Transverse colon (tissue), 4 donors: ENCODE results near the gene GSTCD. TPM values are rescaled to one million over a fixed set of nuclear protein-coding genes. Genes with fewer than 3 reads are reported as not detected.

ENCODE experiments used
- DNase-seq: peaks from one replicate; pipeline ENCODE4 v3.0.0-alpha.2; 2019
- H3K27ac ChIP-seq, 4 donors: fragments of 200-600 bp; sonication (generic); 2 replicates each; pipeline ENCODE4 v1.5.1; 2016 to 2018; ENCODE audit warnings: inconsistent platforms in 4 of 4
- H3K27me3 ChIP-seq: fragments of 200-600 bp; sonication (generic); 2 replicates; pipeline ENCODE4 v1.5.1; 2017; ENCODE audit warnings: inconsistent platforms
- H3K36me3 ChIP-seq, 4 donors: fragments of 200-600 bp; sonication (generic); 2 replicates each; pipeline ENCODE4 v1.5.1; 2017 to 2019; ENCODE audit warnings: inconsistent platforms in 4 of 4
- H3K4me1 ChIP-seq, 4 donors: fragments of 200-600 bp; sonication (generic); 2 replicates each; pipeline ENCODE4 v1.5.1; 2017 to 2020; ENCODE audit warnings: inconsistent platforms in 4 of 4
- H3K4me3 ChIP-seq, 4 donors: fragments of 200-600 bp; sonication (generic); 1 replicate in 1 of 4; 2 replicates in 3 of 4; pipeline versions ENCODE4 v1.5.1 to v1.6.1; 2017 to 2019; ENCODE audit warnings: inconsistent platforms in 4 of 4
- H3K9me3 ChIP-seq, 2 donors: fragments of 200-600 bp; sonication (generic); 2 replicates each; pipeline ENCODE4 v1.5.1; 2017 to 2019; ENCODE audit warnings: inconsistent platforms in 2 of 2
- CTCF ChIP-seq, 5 experiments: fragments of 200-600 bp in 3 of 5; fragments of 450-650 bp in 2 of 5; sonication (generic) in 3 of 5; IDR thresholded peaks; 1 replicate in 2 of 5; 2 replicates in 3 of 5; pipeline ENCODE4 v1.5.1; 2016 to 2017; ENCODE audit warnings: antibody characterized with exemption in 5 of 5, inconsistent platforms in 3 of 5, mild to moderate bottlenecking in 2 of 5, moderate library complexity in 1 of 5
- EP300 ChIP-seq: sonication (generic); formaldehyde crosslinking; IDR thresholded peaks from one replicate; pipeline ENCODE4 v1.6.1; 2017; ENCODE audit warnings: antibody characterized with exemption, low read depth
- POLR2A ChIP-seq: fragments of 450-650 bp; IDR thresholded peaks from one replicate; pipeline ENCODE4 v1.6.1; 2016; ENCODE audit warnings: antibody characterized with exemption, mild to moderate bottlenecking, moderate library complexity
- POLR2AphosphoS5 ChIP-seq, 3 donors: sonication (generic); formaldehyde crosslinking; IDR thresholded peaks; one replicate each; pipeline ENCODE4 v1.6.1; 2016; ENCODE audit warnings: antibody characterized with exemption in 3 of 3
- WGBS, 2 donors: methylation state at CpG; one replicate each; pipeline ENCODE4 v1.1.5; 2018; ENCODE audit warnings: low coverage in 1 of 2; 5-methylcytosine and 5-hydroxymethylcytosine counted together
- in situ Hi-C, 4 donors: fragments of 200-750 bp; cut with MboI; loops; one replicate each; pipeline versions ENCODE4 v1.15.0 to v1.15.1; 2017; ENCODE audit warnings: low sequenced_read_pairs in 3 of 4, low pct_ligation_motif_present in 1 of 4, low pct_unique_long_range_greater_than_20kb in 1 of 4
- intact Hi-C: fragments of 100-400 bp; cut with DNase I; formaldehyde crosslinking; loops from one replicate; pipeline ENCODE4 v1.15.1; 2023; ENCODE audit warnings: low total_unique reads
- total RNA-seq, 4 donors: library from RNA; depleted of rRNA; stranded (reverse); fragments of >200 nt; gene quantifications; one replicate each; pipeline ENCODE4 v1.1.0, GENCODE V29; 2016

Gene GSTCD
- total RNA-seq, 4 donors from 2014 or later = 0.40 to 11.1 (median 8.4) TPM

- in situ Hi-C loops = loop anchor here in 2 of 4 donors (25.0 kb wide), 1 partner anchor 572 kb away; the partner anchor contains the start of gene TET2 (in 2 of the 2)
- H3K9me3 ChIP-seq = no peaks in the 10 kb centered on the region
- peak overlapping the region; percentile 70 to 96 (median 80) for H3K4me3 ChIP-seq
- no peaks in the 10 kb centered on the region for H3K27me3 ChIP-seq
- intact Hi-C loops = no loop called here
- H3K36me3 ChIP-seq = no peaks in the 10 kb centered on the region
- H3K27ac ChIP-seq = peak overlapping the region; percentile 86 to 93 (median 90)
- DNase-seq = no peak
- no peak for TF ChIP-seq CTCF (IDR thresholded peaks at IDR 0.05)
- TF ChIP-seq EP300 = no peak
- TF ChIP-seq POLR2AphosphoS5 (IDR thresholded peaks at IDR 0.05) = no peak
- no peak for TF ChIP-seq POLR2A
- H3K4me1 ChIP-seq = peaks cover 12 to 22% (median 19%) of the 10 kb centered on the region in 4 donors
- whole genome bisulfite sequencing, 2 donors = 2% methylated on average over 11 of the region's 11 CpGs; no CpG with 5 or more reads in 1 of the 2 donors
These were observed 482 bp downstream of the GSTCD start for GRCh38 chr4:105709081-105709450.

- Histone ChIP-seq H3K27me3 (no peaks in the 10 kb centered on the region), H3K27ac (no peak overlapping the region), H3K36me3 (no peaks in the 10 kb centered on the region), H3K9me3 (no peaks in the 10 kb centered on the region), H3K4me1 (peaks cover 12 to 22% (median 19%) of the 10 kb centered on the region in 4 donors), H3K4me3 (no peak overlapping the region)
- intact Hi-C loops = no loop called here
- DNase-seq = no peak
- in situ Hi-C loops = loop anchor here in 2 of 4 donors (25.0 kb wide), 1 partner anchor 573 kb away; the partner anchor contains the start of gene TET2 (in 2 of the 2)
- TF ChIP-seq EP300 (no peak), POLR2A (no peak), POLR2AphosphoS5 (IDR thresholded peaks at IDR 0.05) (no peak), CTCF (IDR thresholded peaks at IDR 0.05) (no peak)
- WGBS, 2 donors = 82 to 86% methylated on average over 11 to 16 of the region's 16 CpGs
These were observed 1.5 kb downstream of the GSTCD start for GRCh38 chr4:105710012-105710600.

- H3K27ac ChIP-seq = no peak overlapping the region
- peaks cover 12 to 27% (median 19%) of the 10 kb centered on the region in 4 donors for H3K4me1 ChIP-seq
- no peak for DNase-seq
- no peak for TF ChIP-seq POLR2A
- TF ChIP-seq POLR2AphosphoS5 (IDR thresholded peaks at IDR 0.05) = no peak
- TF ChIP-seq EP300 = no peak
- no peak for TF ChIP-seq CTCF (IDR thresholded peaks at IDR 0.05)
- H3K4me3 ChIP-seq = no peak overlapping the region
- H3K36me3 ChIP-seq = no peaks in the 10 kb centered on the region
- H3K9me3 ChIP-seq = no peaks in the 10 kb centered on the region
- in situ Hi-C loops = loop anchor here in 2 of 4 donors (25.0 kb wide), 1 partner anchor 573 kb away; the partner anchor contains the start of gene TET2 (in 2 of the 2)
- intact Hi-C loops = no loop called here
- H3K27me3 ChIP-seq = no peaks in the 10 kb centered on the region
- WGBS, 2 donors = 75 to 79% methylated on average over 6 of the region's 6 CpGs
These were observed 2.1 kb downstream of the GSTCD start for GRCh38 chr4:105710678-105711077.

GRCh38 chr4:105712766-105713165, 4.2 kb downstream of the GSTCD start:
- TF ChIP-seq POLR2AphosphoS5 (IDR thresholded peaks at IDR 0.05) = no peak
- no peak for TF ChIP-seq CTCF (IDR thresholded peaks at IDR 0.05)
- no peak for TF ChIP-seq EP300
- no peak for TF ChIP-seq POLR2A
- H3K36me3 ChIP-seq = no peaks in the 10 kb centered on the region
- H3K4me1 ChIP-seq = peaks cover 7 to 18% (median 12%) of the 10 kb centered on the region in 4 donors
- in situ Hi-C loops (loop anchor here in 2 of 4 donors (25.0 kb wide), 1 partner anchor 575 kb away; the partner anchor contains the start of gene TET2 (in 2 of the 2)), intact Hi-C loops (no loop called here)
- no peak overlapping the region for H3K4me3 ChIP-seq
- no peaks in the 10 kb centered on the region for H3K27me3 ChIP-seq
- WGBS, 2 donors = 82 to 89% methylated on average over 2 of the region's 2 CpGs
- H3K27ac ChIP-seq = no peak overlapping the region
- no peaks in the 10 kb centered on the region for H3K9me3 ChIP-seq
- DNase-seq = no peak
